NCI-H1930 (cell line): ENCODE measurements around the gene SLC25A33.
A peak's percentile ranks its signal among the peaks of the same experiment; 100 is the strongest.

Source experiments
- DNase-seq, 2 experiments: peaks; one replicate each; lab custom pipeline; 2025; lab: John Stamatoyannopoulos, UW

The SLC25A33 gene

GRCh38 chr1:9588551-9589143 lies 49.4 kb downstream of the SLC25A33 start, which contains the start of gene TMEM201:
TMEM201 (plus strand) TSS chr1:9588911; CDS start chr1:9588931, 20 bp downstream.
- DNase-seq: peak; percentile 78 to 95

GRCh38 chr1:9589144-9589718 lies 50.0 kb downstream of the SLC25A33 start:
- no peak for DNase-seq

GRCh38 chr1:9589719-9590157 lies 50.5 kb downstream of the SLC25A33 start:
- no peak for DNase-seq

- DNase-seq: no peak
Observed at GRCh38 chr1:9590201-9590600, 50.9 kb downstream of the SLC25A33 start.

- DNase-seq: no peak
Observed at GRCh38 chr1:9590945-9591668, 51.8 kb downstream of the SLC25A33 start.

- no peak for DNase-seq
Observed at GRCh38 chr1:9591669-9592509, 52.6 kb downstream of the SLC25A33 start.

GRCh38 chr1:9592510-9593075 lies 53.3 kb downstream of the SLC25A33 start:
- DNase-seq: no peak

- no peak for DNase-seq
Observed at GRCh38 chr1:9593147-9593491, 53.9 kb downstream of the SLC25A33 start.

GRCh38 chr1:9593492-9594465 lies 54.5 kb downstream of the SLC25A33 start:
- DNase-seq: no peak

GRCh38 chr1:9594471-9595155 lies 55.3 kb downstream of the SLC25A33 start:
- no peak for DNase-seq

- DNase-seq: no peak
Observed at GRCh38 chr1:9595156-9595967, 56.1 kb downstream of the SLC25A33 start.

- no peak for DNase-seq
Observed at GRCh38 chr1:9595968-9596340, 56.7 kb downstream of the SLC25A33 start.

GRCh38 chr1:9596415-9597123 lies 57.3 kb downstream of the SLC25A33 start:
- DNase-seq: no peak

GRCh38 chr1:9597361-9598315 lies 58.4 kb downstream of the SLC25A33 start:
- no peak for DNase-seq

GRCh38 chr1:9598316-9598700 lies 59.0 kb downstream of the SLC25A33 start:
- DNase-seq: no peak

- no peak for DNase-seq
Observed at GRCh38 chr1:9599741-9600140, 60.5 kb downstream of the SLC25A33 start.
